SK-N-SH (cell line): Measurements from ENCODE around the gene CACNG5. TPM values are rescaled to one million over a fixed set of nuclear protein-coding genes. Genes with fewer than 3 reads are reported as not detected.

Source experiments
- CTCF ChIA-PET: fragments of 300-600, 350-600 bp; formaldehyde crosslinking; extraction: SDS; loops from one replicate; lab custom pipeline; 2021; lab: Yijun Ruan, JAX
- POLR2A ChIA-PET: fragments of 350-600 bp; sonication (Branson Sonifier 250); formaldehyde crosslinking; extraction: SDS; loops from one replicate; lab custom pipeline; 2020; ENCODE audit warnings: antibody characterized with exemption, inconsistent platforms; lab: Yijun Ruan, JAX
- DNase-seq: peaks from one replicate; pipeline ENCODE4 v3.0.0; 2012
- H2AFZ ChIP-seq: fragments of 200-600 bp; sonication (generic); 2 replicates; pipeline ENCODE4 v1.8.1; 2016; ENCODE audit warnings: antibody characterized with exemption, mild to moderate bottlenecking, low read depth
- H3F3A ChIP-seq: fragments of 200-600 bp; sonication (generic); replicated peaks from 2 replicates; pipeline ENCODE3; 2016; ENCODE audit warnings: antibody characterized with exemption, mild to moderate bottlenecking; ENCODE audit not compliant: insufficient read depth
- H3K27ac ChIP-seq, 2 experiments: fragments of 200-500 bp in 1 of 2; fragments of 200-600 bp in 1 of 2; sonication (Bioruptor generic) in 1 of 2; sonication (generic), shearing (Covaris generic) in 1 of 2; 2 replicates each; pipeline versions ENCODE4 v1.5.1 to v1.6.1; 2014 to 2016; ENCODE audit warnings: low read depth in 2 of 2, inconsistent platforms in 1 of 2, low read length in 1 of 2, mild to moderate bottlenecking in 1 of 2, mixed read lengths in 1 of 2
- H3K27me3 ChIP-seq: fragments of 200-600 bp; sonication (generic), shearing (Covaris generic); 2 replicates; pipeline ENCODE4 v1.6.1; 2016; ENCODE audit warnings: mixed run types; ENCODE audit not compliant: insufficient read depth
- H3K36me3 ChIP-seq, 2 experiments: fragments of 200-500 bp in 1 of 2; fragments of 200-600 bp in 1 of 2; sonication (Bioruptor generic) in 1 of 2; sonication (generic) in 1 of 2; replicated peaks in 1 of 2; 2 replicates each; pipeline versions ENCODE3 to v1.5.1; 2014 to 2016; ENCODE audit warnings: low read length in 1 of 2, mild to moderate bottlenecking in 1 of 2; ENCODE audit not compliant: insufficient read depth in 2 of 2, control insufficient read depth in 1 of 2
- H3K4me1 ChIP-seq, 2 experiments: fragments of 200-500 bp in 1 of 2; fragments of 200-600 bp in 1 of 2; sonication (Bioruptor generic) in 1 of 2; sonication (generic), shearing (Covaris generic) in 1 of 2; 2 replicates each; pipeline versions ENCODE4 v1.5.1 to v1.6.1; 2014 to 2016; ENCODE audit warnings: low read depth in 1 of 2, low read length in 1 of 2, mixed run types in 1 of 2; ENCODE audit not compliant: insufficient read depth in 2 of 2, control insufficient read depth in 1 of 2
- H3K4me2 ChIP-seq: fragments of 200-600 bp; sonication (generic), shearing (Covaris generic); 2 replicates; pipeline ENCODE4 v1.6.1; 2017; ENCODE audit warnings: mixed run types
- H3K4me3 ChIP-seq, 2 experiments: fragments of 200-500 bp in 1 of 2; fragments of 200-600 bp in 1 of 2; sonication (Bioruptor generic) in 1 of 2; sonication (generic), shearing (Covaris generic) in 1 of 2; 2 replicates each; pipeline versions ENCODE4 v1.5.1 to v1.8.1; 2014 to 2016; ENCODE audit warnings: low read depth in 2 of 2, inconsistent platforms in 1 of 2, low read length in 1 of 2, mild to moderate bottlenecking in 1 of 2, mixed read lengths in 1 of 2, moderate library complexity in 1 of 2
- H3K79me2 ChIP-seq: fragments of 200-600 bp; sonication (generic); 2 replicates; pipeline ENCODE4 v1.8.1; 2017; ENCODE audit warnings: mild to moderate bottlenecking; ENCODE audit not compliant: insufficient read depth
- H3K9ac ChIP-seq: fragments of 200-600 bp; sonication (generic); 2 replicates; pipeline ENCODE4 v1.6.1; 2017; ENCODE audit warnings: mixed run types
- H3K9me2 ChIP-seq: fragments of 200-600 bp; sonication (generic); 2 replicates; pipeline ENCODE4 v1.6.1; 2017; ENCODE audit warnings: mixed run types
- H3K9me3 ChIP-seq: fragments of 200-600 bp; sonication (generic); 2 replicates; pipeline ENCODE4 v1.6.1; 2017; ENCODE audit warnings: mixed run types, mild to moderate bottlenecking, moderate library complexity
- H4K20me1 ChIP-seq: fragments of 200-600 bp; sonication (generic); 2 replicates; pipeline ENCODE4 v1.6.1; 2017; ENCODE audit warnings: mild to moderate bottlenecking, mixed run types; ENCODE audit not compliant: insufficient read depth
- CHD2 ChIP-seq: fragments of 150-350 bp; IDR thresholded peaks from 2 replicates; pipeline ENCODE4 v1.6.1; 2018; ENCODE audit warnings: low read length; ENCODE audit not compliant: partially characterized antibody
- EP300 ChIP-seq, 2 experiments: IDR thresholded peaks; 2 replicates each; pipeline versions ENCODE4 v1.4.0 to v1.6.1; 2012; ENCODE audit warnings: borderline replicate concordance in 1 of 2, low read depth in 1 of 2, low read length in 1 of 2
- FOSL2 ChIP-seq: IDR thresholded peaks from 2 replicates; pipeline ENCODE4 v1.4.0; 2012; ENCODE audit warnings: low read depth, mild to moderate bottlenecking, moderate library complexity, borderline replicate concordance
- GABPA ChIP-seq: IDR thresholded peaks from 2 replicates; pipeline ENCODE4 v1.4.0; 2012; ENCODE audit warnings: low read depth, mild to moderate bottlenecking
- GATA2 ChIP-seq: sonication (generic); formaldehyde crosslinking; IDR thresholded peaks from 2 replicates; pipeline ENCODE4 v1.5.0; 2020; ENCODE audit warnings: mild to moderate bottlenecking, missing genetic modification reagents
- JUND ChIP-seq: IDR thresholded peaks from 2 replicates; pipeline ENCODE4 v1.4.0; 2012
- MAX ChIP-seq: IDR thresholded peaks from 2 replicates; pipeline ENCODE4 v1.4.0; 2012; ENCODE audit warnings: low read depth
- MEF2A ChIP-seq: IDR thresholded peaks from 2 replicates; pipeline ENCODE4 v1.4.0; 2012; ENCODE audit warnings: low read depth, borderline replicate concordance
- NFIC ChIP-seq: IDR thresholded peaks from 2 replicates; pipeline ENCODE4 v1.4.0; 2012; ENCODE audit warnings: borderline replicate concordance
- PBX3 ChIP-seq: IDR thresholded peaks from 2 replicates; pipeline ENCODE4; 2012
- RAD21 ChIP-seq: IDR thresholded peaks from 2 replicates; pipeline ENCODE4 v1.6.1; 2012; ENCODE audit warnings: mild to moderate bottlenecking, low read length
- REST ChIP-seq: IDR thresholded peaks from 2 replicates; pipeline ENCODE4 v1.6.1; 2012; ENCODE audit warnings: mild to moderate bottlenecking, low read depth, low read length, moderate library complexity
- RFX5 ChIP-seq: IDR thresholded peaks from 2 replicates; pipeline ENCODE4 v1.6.1; 2012; ENCODE audit warnings: mild to moderate bottlenecking, improper control_type of control experiment, low read length
- TCF12 ChIP-seq: IDR thresholded peaks from 2 replicates; pipeline ENCODE4 v1.4.0; 2012
- USF2 ChIP-seq: fragments of 150-350 bp; IDR thresholded peaks from 2 replicates; pipeline ENCODE4 v1.6.1; 2017; ENCODE audit warnings: antibody characterized with exemption, low read length, low read depth, borderline replicate concordance
- ZBTB33 ChIP-seq: IDR thresholded peaks from 2 replicates; pipeline ENCODE4 v1.4.0; 2012; ENCODE audit warnings: low read depth, borderline replicate concordance
- WGBS: methylation state at CpG from one replicate; pipeline ENCODE4 v1.1.6; 2017; ENCODE audit warnings: low lambda C conversion rate; 5-methylcytosine and 5-hydroxymethylcytosine counted together
- polyA plus RNA-seq, 3 experiments: library from polyadenylated mRNA; depleted of rRNA; stranded (reverse); fragments of >200 nt; gene quantifications; 2 replicates each; pipeline ENCODE4 v1.2.3, GENCODE V29; 2012

Gene CACNG5
- polyA plus RNA-seq, 1 of the 3 experiments (the other 2 are of a cell fraction): 0.10 TPM

- Histone ChIP-seq H3K4me1 (peaks cover 4 to 22% of the 10 kb centered on the region in 2 experiments; a peak in 2 of 4 replicates), H3K79me2 (no peaks in the 10 kb centered on the region), H3K4me3 (no peak overlapping the region), H3K27me3 (peaks cover 27% of the 10 kb centered on the region), H3K27ac (no peak overlapping the region), H3K9ac (no peak overlapping the region), H3K4me2 (no peak overlapping the region), H3K36me3 (no peaks in the 10 kb centered on the region), H4K20me1 (no peaks in the 10 kb centered on the region), H2AFZ (no peak overlapping the region), H3K9me2 (no peaks in the 10 kb centered on the region), H3F3A (no peaks in the 10 kb centered on the region)
- ChIA-PET POLR2A (no interaction called here), CTCF (interaction anchor here (1.0 to 2.8 kb wide), 2 partner anchors 89 to 102 kb away, joined by 3 to 12 read pairs; no protein-coding TSS in a partner anchor)
- WGBS: 65% methylated on average over 10 of the region's 10 CpGs
- TF ChIP-seq EP300 (IDR thresholded peaks at IDR 0.05; ENCODE audit: borderline replicate concordance in 1 of 2, low read depth in 1 of 2, low read length in 1 of 2): no peak
- no peak for TF ChIP-seq CHD2
- no peak for TF ChIP-seq REST
- no peak for TF ChIP-seq ZBTB33
- no peak for TF ChIP-seq JUND
- TF ChIP-seq GABPA: no peak
- no peak for TF ChIP-seq RAD21
- TF ChIP-seq MEF2A: no peak
- TF ChIP-seq NFIC: no peak
- TF ChIP-seq FOSL2: no peak
- TF ChIP-seq GATA2 (CRISPR knock-in tag): no peak
- TF ChIP-seq PBX3: no peak
- TF ChIP-seq USF2: no peak
- no peak for TF ChIP-seq TCF12
- no peak for TF ChIP-seq MAX
- TF ChIP-seq RFX5: no peak
- TF ChIP-seq, all 33 proteins: peak for 0
- no peak for DNase-seq
- H3K9me3 ChIP-seq: no peaks in the 10 kb centered on the region
Observed at GRCh38 chr17:66829883-66830282, 5.0 kb upstream of the CACNG5 start.
